Gastroesophageal sphincter (tissue), 3 donors: ENCODE data around the gene CASQ2.

Source experiments
- CTCF ChIP-seq, 4 experiments: fragments of 200-600 bp in 2 of 4; fragments of 450-650 bp in 2 of 4; sonication (generic) in 1 of 4; IDR thresholded peaks; one replicate each; pipeline ENCODE4 v1.5.1; 2017 to 2019; ENCODE audit warnings: antibody characterized with exemption in 4 of 4, mild to moderate bottlenecking in 2 of 4, moderate library complexity in 2 of 4
- EP300 ChIP-seq: sonication (generic); formaldehyde crosslinking; IDR thresholded peaks from one replicate; pipeline ENCODE4 v1.6.1; 2017; ENCODE audit warnings: antibody characterized with exemption, mild to moderate bottlenecking
- POLR2A ChIP-seq, 2 donors: fragments of 450-650 bp; IDR thresholded peaks; one replicate each; pipeline ENCODE4 v1.6.1; 2017; ENCODE audit warnings: antibody characterized with exemption in 2 of 2, mild to moderate bottlenecking in 2 of 2, moderate library complexity in 1 of 2

GRCh38 chr1:115677182-115677555, 91.3 kb downstream of the CASQ2 start:
- TF ChIP-seq CTCF (IDR thresholded peaks at IDR 0.05) (no peak), POLR2A (IDR thresholded peaks at IDR 0.05) (no peak), EP300 (no peak)
